Hepatocyte (in vitro differentiated cells): ENCODE measurements around the gene GPR75.

Experiments used
- CTCF ChIP-seq: fragments of 200-600 bp; sonication (generic); IDR thresholded peaks from 2 replicates; pipeline ENCODE4 v1.5.1; 2016; ENCODE audit warnings: antibody characterized with exemption, mild to moderate bottlenecking; ENCODE audit not compliant: poor library complexity
- EZH2phosphoT487 ChIP-seq: fragments of 200-600 bp; sonication (generic); IDR thresholded peaks from one replicate; pipeline ENCODE4 v1.6.1; 2018; ENCODE audit warnings: antibody characterized with exemption, mild to moderate bottlenecking, low read depth, moderate library complexity; ENCODE audit not compliant: unreplicated experiment, severe bottlenecking

- TF ChIP-seq CTCF (no peak), EZH2phosphoT487 (no peak)
Measured at GRCh38 chr2:53828331-53828730, 31.4 kb downstream of the GPR75 start.
